Psoas muscle (tissue), 8 donors: ENCODE results near the gene FGF11. TPM values are rescaled to one million over a fixed set of nuclear protein-coding genes. Genes with fewer than 3 reads are reported as not detected.

Experiments used
- ATAC-seq, 4 donors: fragments of 200-7000 bp; cut with Tn5 transposase; one replicate each; pipeline ENCODE4 v1.9.1; 2020; ENCODE audit warnings: moderate library complexity in 3 of 4, mild to moderate bottlenecking in 2 of 4
- DNase-seq, 2 donors: peaks; one replicate each; pipeline ENCODE4 v3.0.0-alpha.2; 2020
- H3K27ac ChIP-seq: fragments of 200-600 bp; one replicate; pipeline ENCODE4 v1.8.0; 2022
- H3K27me3 ChIP-seq, 3 donors: fragments of 200-600 bp in 1 of 3; one replicate each; pipeline versions ENCODE4 v1.6.1 to v1.8.0; 2013 to 2022; ENCODE audit warnings: low read length in 2 of 3, mild to moderate bottlenecking in 2 of 3, moderate library complexity in 1 of 3; ENCODE audit not compliant: insufficient read depth in 3 of 3
- H3K36me3 ChIP-seq, 2 donors: fragments of 200-600 bp in 1 of 2; one replicate each; pipeline versions ENCODE4 v1.6.1 to v1.8.0; 2013 to 2022; ENCODE audit warnings: low read depth in 1 of 2, mild to moderate bottlenecking in 1 of 2, moderate library complexity in 1 of 2; ENCODE audit not compliant: insufficient read depth in 1 of 2
- H3K4me1 ChIP-seq: fragments of 200-600 bp; one replicate; pipeline ENCODE4 v1.8.0; 2022
- H3K4me3 ChIP-seq: fragments of 200-600 bp; one replicate; pipeline ENCODE4 v1.8.0; 2022; ENCODE audit warnings: mild to moderate bottlenecking
- H3K9me3 ChIP-seq: fragments of 200-600 bp; one replicate; pipeline ENCODE4 v1.8.0; 2022
- CTCF ChIP-seq: fragments of 200-600 bp; IDR thresholded peaks from one replicate; pipeline ENCODE4 v1.8.0; 2022; ENCODE audit warnings: antibody characterized with exemption
- WGBS, 3 donors: extraction: QIAGEN DNeasy Blood & Tissue Kit; methylation state at CpG; one replicate each; pipeline versions ENCODE4 v1.1.6 to v1.1.7; 2013; 5-methylcytosine and 5-hydroxymethylcytosine counted together
- intact Hi-C, 2 donors: fragments of 100-400 bp; cut with DNase I; formaldehyde crosslinking; loops; one replicate each; pipeline versions ENCODE4 v1.11.0 to v1.14.2; 2022
- polyA plus RNA-seq, 3 donors: library from polyadenylated mRNA; stranded (reverse); fragments of 200-250 nt; gene quantifications; one replicate each; pipeline ENCODE4 v1.2.3, GENCODE V29; 2013
- total RNA-seq, 4 donors: library from RNA; stranded (reverse); fragmentation: NEBNext Ultra II Directional in 2 of 4; extraction: Animal tissue kit (Norgen Biotek cat#: 25700) in 2 of 4; gene quantifications; one replicate each; pipeline versions ENCODE4 v1.2.1 to v1.2.4, GENCODE V29; 2021 to 2023
- donor health status: healthy with polysubstance abuse.
- donor health status: DM: no; HTN: no; CAD: no; lungs with moderate emphysema.
- donor health status: Bipolar disorder and iron deficiency.
- donor health status: healthy.
- donor health status: DM: yes; HTN: yes; CAD: no.
- donor health status: DM: no; HTN: no; CAD: no.
- donor health status: DM: no; HTN: no; CAD: no.
- donor health status: DM: yes; HTN: yes; CAD: no.

The FGF11 gene
- total and polyA plus RNA-seq, 7 donors = 2.0 to 21.1 (median 4.4) TPM

- Histone ChIP-seq H3K27ac (peak overlapping the region; percentile 6), H3K27me3 (no peaks in the 10 kb centered on the region), H3K9me3 (no peaks in the 10 kb centered on the region), H3K4me1 (peaks cover 55% of the 10 kb centered on the region), H3K4me3 (peak overlapping the region; percentile 85), H3K36me3 (peaks cover 3 to 6% of the 10 kb centered on the region in 2 donors)
- no peak for TF ChIP-seq CTCF
- 49 to 53% (median 52%) methylated on average over 3 of the region's 3 CpGs for WGBS, 3 donors
- no peak for DNase-seq
- ATAC-seq = no peak
- intact Hi-C loops = loop anchor here (5.0 kb wide), 2 partner anchors 94 to 134 kb away; partner anchors contain the start of genes KCTD11 (in 2 of the 2) and PLSCR3 (in 1 of the 2)
Measured at GRCh38 chr17:7486181-7486580, 46.9 kb downstream of the FGF11 start.

GRCh38 chr17:7490144-7490543 is 50.8 kb downstream of the FGF11 start:
- H3K9me3 ChIP-seq = no peaks in the 10 kb centered on the region
- peaks cover 6 to 12% of the 10 kb centered on the region in 2 donors for H3K36me3 ChIP-seq
- ATAC-seq (no peak), DNase-seq (no peak)
- no peak overlapping the region for H3K4me3 ChIP-seq
- 65 to 74% (median 67%) methylated on average over 8 of the region's 8 CpGs for WGBS, 3 donors
- H3K27ac ChIP-seq = no peak overlapping the region
- TF ChIP-seq CTCF = no peak
- peaks cover 39% of the 10 kb centered on the region for H3K4me1 ChIP-seq
- H3K27me3 ChIP-seq = no peaks in the 10 kb centered on the region
- intact Hi-C loops = no loop called here

GRCh38 chr17:7491583-7491982 is 52.3 kb downstream of the FGF11 start:
- Histone ChIP-seq H3K9me3 (no peaks in the 10 kb centered on the region), H3K4me3 (no peak overlapping the region), H3K27me3 (no peaks in the 10 kb centered on the region), H3K27ac (no peak overlapping the region), H3K4me1 (peaks cover 27% of the 10 kb centered on the region), H3K36me3 (peaks cover 6 to 26% of the 10 kb centered on the region in 2 donors)
- DNase-seq (no peak), ATAC-seq (no peak)
- intact Hi-C loops = no loop called here
- WGBS, 3 donors = 87 to 100% (median 96%) methylated on average over 1 of the region's 1 CpG
- TF ChIP-seq CTCF = no peak

DNA sequence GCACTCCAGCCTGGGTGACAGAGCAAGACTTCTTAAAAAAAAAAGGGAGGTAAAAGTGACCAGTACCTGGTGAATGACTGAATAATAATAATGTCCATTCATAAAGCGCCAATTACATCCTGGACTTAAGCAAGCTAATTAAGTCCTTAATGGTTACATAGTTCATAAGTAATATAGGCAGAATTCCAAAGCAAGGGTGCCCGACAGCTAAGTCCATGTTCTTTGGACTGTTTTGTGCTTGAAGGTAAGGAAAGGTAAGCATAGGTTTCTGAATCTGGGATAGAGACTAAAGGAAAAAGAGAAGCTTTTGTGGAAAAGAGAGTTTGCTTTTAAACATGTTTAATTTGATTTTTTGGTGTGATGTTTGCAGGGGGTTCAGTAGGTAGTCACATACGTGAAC is 54.6 kb downstream of the FGF11 start:
- intact Hi-C loops = no loop called here
- no peak for DNase-seq
- no peak overlapping the region for H3K4me3 ChIP-seq
- WGBS, 3 donors = 91 to 95% (median 95%) methylated on average over 3 of the region's 3 CpGs
- TF ChIP-seq CTCF = no peak
- H3K4me1 ChIP-seq = peaks cover 11% of the 10 kb centered on the region
- no peaks in the 10 kb centered on the region for H3K27me3 ChIP-seq
- no peak overlapping the region for H3K27ac ChIP-seq
- H3K36me3 ChIP-seq = peaks cover 5 to 45% of the 10 kb centered on the region in 2 donors
- no peak for ATAC-seq
- H3K9me3 ChIP-seq = no peaks in the 10 kb centered on the region

Other genes starting within 250 kb of the FGF11 start
Only the 30 nearest of the 40 such genes appear.
- 100 to 1,000 TPM; 208 to 332 (median 254) TPM for gene CTDNEP1, start 187.8 kb upstream of the FGF11 start, total RNA-seq
- gene CTDNEP1, start 187.8 kb upstream of the FGF11 start, polyA plus RNA-seq = 100 to 1,000 TPM; 171 to 281 (median 196) TPM
- 10 to 100 TPM; 55.7 to 87.0 (median 74.8) TPM for gene ELP5, start 187.3 kb upstream of the FGF11 start, total RNA-seq
- 100 to 1,000 TPM in 1 of 3 donors, 10 to 100 TPM in 2; 50.4 to 104 (median 86.0) TPM for gene ELP5, start 187.3 kb upstream of the FGF11 start, polyA plus RNA-seq
- gene CLDN7, start 177.0 kb upstream of the FGF11 start, total RNA-seq = 1 to 10 TPM in 2 of 4 donors, under 1 TPM in 1, not detected in 1; 0.57 to 1.0 (median 1.0) TPM
- gene CLDN7, start 177.0 kb upstream of the FGF11 start, polyA plus RNA-seq = 1 to 10 TPM in 1 of 3 donors, under 1 TPM in 2; 0.48 to 1.1 (median 0.83) TPM
- 100 to 1,000 TPM in 3 of 4 donors, 10 to 100 TPM in 1; 50.9 to 257 (median 139) TPM for gene SLC2A4, start 157.8 kb upstream of the FGF11 start, total RNA-seq
- 100 to 1,000 TPM in 1 of 3 donors, 10 to 100 TPM in 2; 19.4 to 127 (median 33.8) TPM for gene SLC2A4, start 157.8 kb upstream of the FGF11 start, polyA plus RNA-seq
- 1 to 10 TPM in 1 of 4 donors, under 1 TPM in 3; 0.37 to 1.0 (median 0.75) TPM for gene YBX2, start 144.9 kb upstream of the FGF11 start, total RNA-seq
- 1 to 10 TPM in 1 of 3 donors, under 1 TPM in 2; 0.14 to 1.8 (median 0.21) TPM for gene YBX2, start 144.9 kb upstream of the FGF11 start, polyA plus RNA-seq
- gene EIF5A, start 131.9 kb upstream of the FGF11 start, total RNA-seq = 100 to 1,000 TPM; 293 to 730 (median 567) TPM
- 1,000 to 10,000 TPM in 1 of 3 donors, 100 to 1,000 TPM in 2; 468 to 1,107 (median 518) TPM for gene EIF5A, start 131.9 kb upstream of the FGF11 start, polyA plus RNA-seq
- gene GPS2, start 124.2 kb upstream of the FGF11 start, total RNA-seq = 100 to 1,000 TPM in 1 of 4 donors, 10 to 100 TPM in 3; 71.8 to 101 (median 82.5) TPM
- 100 to 1,000 TPM; 139 to 197 (median 146) TPM for gene GPS2, start 124.2 kb upstream of the FGF11 start, polyA plus RNA-seq
- 10 to 100 TPM; 24.0 to 53.8 (median 32.6) TPM for gene NEURL4, start 110.2 kb upstream of the FGF11 start, total RNA-seq
- 10 to 100 TPM; 20.7 to 38.7 (median 22.9) TPM for gene NEURL4, start 110.2 kb upstream of the FGF11 start, polyA plus RNA-seq
- gene ACAP1, start 103.0 kb upstream of the FGF11 start, total RNA-seq = 10 to 100 TPM; 12.2 to 20.7 (median 15.7) TPM
- 10 to 100 TPM in 1 of 3 donors, 1 to 10 TPM in 2; 1.9 to 11.9 (median 2.4) TPM for gene ACAP1, start 103.0 kb upstream of the FGF11 start, polyA plus RNA-seq
- 1 to 10 TPM; 4.5 to 5.2 (median 5.1) TPM for gene KCTD11, start 87.3 kb upstream of the FGF11 start, total RNA-seq
- 10 to 100 TPM in 1 of 3 donors, 1 to 10 TPM in 2; 2.9 to 13.2 (median 9.9) TPM for gene KCTD11, start 87.3 kb upstream of the FGF11 start, polyA plus RNA-seq
- gene TMEM95, start 84.4 kb upstream of the FGF11 start, total RNA-seq = not detected
- gene TMEM95, start 84.4 kb upstream of the FGF11 start, polyA plus RNA-seq = not detected
- under 1 TPM; 0.56 to 0.86 (median 0.78) TPM for gene TNK1, start 58.4 kb upstream of the FGF11 start, total RNA-seq
- 1 to 10 TPM in 1 of 3 donors, under 1 TPM in 2; 0.57 to 1.7 (median 0.98) TPM for gene TNK1, start 58.4 kb upstream of the FGF11 start, polyA plus RNA-seq
- 10 to 100 TPM; 13.9 to 16.2 (median 15.1) TPM for gene PLSCR3, start 45.0 kb upstream of the FGF11 start, total RNA-seq
- gene PLSCR3, start 45.0 kb upstream of the FGF11 start, polyA plus RNA-seq = 10 to 100 TPM; 16.6 to 20.5 (median 18.7) TPM
- gene TMEM256, start 35.4 kb upstream of the FGF11 start, total RNA-seq = 10 to 100 TPM; 47.1 to 80.4 (median 53.5) TPM
- gene TMEM256, start 35.4 kb upstream of the FGF11 start, polyA plus RNA-seq = 10 to 100 TPM; 62.4 to 75.4 (median 69.7) TPM
- 10 to 100 TPM in 1 of 4 donors, 1 to 10 TPM in 3; 6.5 to 11.5 (median 7.4) TPM for gene NLGN2, start 31.7 kb upstream of the FGF11 start, total RNA-seq
- 1 to 10 TPM; 2.8 to 3.1 (median 2.9) TPM for gene NLGN2, start 31.7 kb upstream of the FGF11 start, polyA plus RNA-seq
- not detected for gene SPEM1, start 19.2 kb upstream of the FGF11 start, total RNA-seq
- under 1 TPM in 1 of 3 donors, not detected in 2; 0.06 TPM for gene SPEM1, start 19.2 kb upstream of the FGF11 start, polyA plus RNA-seq
- not detected for gene SPEM2, start 13.9 kb upstream of the FGF11 start, total RNA-seq
- gene SPEM2, start 13.9 kb upstream of the FGF11 start, polyA plus RNA-seq = under 1 TPM in 1 of 3 donors, not detected in 2; 0.03 TPM
- gene SPEM3, start 10.7 kb upstream of the FGF11 start, total RNA-seq = not detected
- gene SPEM3, start 10.7 kb upstream of the FGF11 start, polyA plus RNA-seq = under 1 TPM in 1 of 3 donors, not detected in 2; 0.01 TPM
- gene TMEM102, start 4.1 kb upstream of the FGF11 start, total RNA-seq = under 1 TPM; 0.41 to 0.95 (median 0.68) TPM
- gene TMEM102, start 4.1 kb upstream of the FGF11 start, polyA plus RNA-seq = 1 to 10 TPM in 2 of 3 donors, under 1 TPM in 1; 0.84 to 3.2 (median 1.7) TPM
- gene CHRNB1, start 5.5 kb downstream of the FGF11 start, total RNA-seq = 100 to 1,000 TPM; 107 to 190 (median 147) TPM
- 100 to 1,000 TPM in 1 of 3 donors, 10 to 100 TPM in 2; 73.0 to 118 (median 91.7) TPM for gene CHRNB1, start 5.5 kb downstream of the FGF11 start, polyA plus RNA-seq
- 10 to 100 TPM; 29.3 to 43.2 (median 35.5) TPM for gene ZBTB4, start 40.1 kb downstream of the FGF11 start, total RNA-seq
- 10 to 100 TPM; 10.3 to 20.2 (median 13.5) TPM for gene ZBTB4, start 40.1 kb downstream of the FGF11 start, polyA plus RNA-seq
- gene SLC35G6, start 41.9 kb downstream of the FGF11 start, total RNA-seq = not detected
- under 1 TPM in 1 of 3 donors, not detected in 2; 0.05 TPM for gene SLC35G6, start 41.9 kb downstream of the FGF11 start, polyA plus RNA-seq
- 10 to 100 TPM; 42.7 to 74.3 (median 56.9) TPM for gene POLR2A, start 44.9 kb downstream of the FGF11 start, total RNA-seq
- 10 to 100 TPM in 2 of 3 donors, 1 to 10 TPM in 1; 8.0 to 68.7 (median 15.0) TPM for gene POLR2A, start 44.9 kb downstream of the FGF11 start, polyA plus RNA-seq
- 10 to 100 TPM; 14.3 to 23.4 (median 15.6) TPM for gene TNFSF12, start 109.5 kb downstream of the FGF11 start, total RNA-seq
- gene TNFSF12, start 109.5 kb downstream of the FGF11 start, polyA plus RNA-seq = 10 to 100 TPM; 10.2 to 18.9 (median 13.8) TPM
- 1 to 10 TPM; 4.0 to 5.4 (median 4.5) TPM for gene TNFSF13, start 119.2 kb downstream of the FGF11 start, total RNA-seq
- gene TNFSF13, start 119.2 kb downstream of the FGF11 start, polyA plus RNA-seq = 1 to 10 TPM; 2.8 to 4.3 (median 3.1) TPM
- gene SENP3, start 122.4 kb downstream of the FGF11 start, total RNA-seq = 10 to 100 TPM; 24.0 to 40.7 (median 38.3) TPM
- gene SENP3, start 122.4 kb downstream of the FGF11 start, polyA plus RNA-seq = 10 to 100 TPM; 44.1 to 90.5 (median 76.1) TPM
- 10 to 100 TPM; 15.8 to 38.4 (median 26.4) TPM for gene CD68, start 140.1 kb downstream of the FGF11 start, total RNA-seq
- gene CD68, start 140.1 kb downstream of the FGF11 start, polyA plus RNA-seq = 100 to 1,000 TPM in 1 of 3 donors, 10 to 100 TPM in 2; 16.5 to 298 (median 21.8) TPM
- gene MPDU1, start 144.3 kb downstream of the FGF11 start, total RNA-seq = 10 to 100 TPM; 19.3 to 40.6 (median 34.1) TPM
- gene MPDU1, start 144.3 kb downstream of the FGF11 start, polyA plus RNA-seq = 100 to 1,000 TPM in 1 of 3 donors, 10 to 100 TPM in 2; 53.6 to 147 (median 77.8) TPM
- under 1 TPM; 0.19 to 0.71 (median 0.28) TPM for gene SOX15, start 150.6 kb downstream of the FGF11 start, total RNA-seq
- under 1 TPM; 0.11 to 0.20 (median 0.17) TPM for gene SOX15, start 150.6 kb downstream of the FGF11 start, polyA plus RNA-seq
- 100 to 1,000 TPM; 105 to 120 (median 114) TPM for gene FXR2, start 175.4 kb downstream of the FGF11 start, total RNA-seq
- gene FXR2, start 175.4 kb downstream of the FGF11 start, polyA plus RNA-seq = 100 to 1,000 TPM in 1 of 3 donors, 10 to 100 TPM in 2; 88.2 to 164 (median 92.1) TPM